Naive B cell (primary cell): ENCODE measurements around the gene MAP6. TPM values are rescaled to one million over a fixed set of nuclear protein-coding genes. Genes with fewer than 3 reads are reported as not detected.

Source experiments
- ATAC-seq, 2 donors: fragments of 150-1000 bp; cut with Tn5 transposase; 2 replicates each; pipeline ENCODE4 v1.10.0; 2021; ENCODE audit warnings: low read depth in 2 of 2, mild to moderate bottlenecking in 2 of 2, moderate library complexity in 2 of 2
- DNase-seq: peaks from one replicate; pipeline ENCODE4 v3.0.0; 2022
- H3K27ac Mint-ChIP-seq, 6 donors: one replicate each; pipeline ENCODE4 v1.8.0; 2020 to 2022; ENCODE audit warnings: mild to moderate bottlenecking in 6 of 6, mixed read lengths in 6 of 6, moderate library complexity in 5 of 6, inconsistent platforms in 2 of 6
- H3K27me3 Mint-ChIP-seq, 3 donors: one replicate each; pipeline ENCODE4 v1.8.0; 2021 to 2022; ENCODE audit warnings: mixed read lengths in 3 of 3, mild to moderate bottlenecking in 1 of 3
- H3K36me3 Mint-ChIP-seq, 2 donors: one replicate each; pipeline ENCODE4 v1.8.0; 2020 to 2022; ENCODE audit warnings: mixed read lengths in 2 of 2, inconsistent platforms in 1 of 2, mild to moderate bottlenecking in 1 of 2
- H3K4me1 Mint-ChIP-seq, 3 donors: one replicate each; pipeline ENCODE4 v1.8.0; 2020 to 2022; ENCODE audit warnings: mixed read lengths in 3 of 3, inconsistent platforms in 1 of 3, mild to moderate bottlenecking in 1 of 3, moderate library complexity in 1 of 3
- H3K4me3 Mint-ChIP-seq, 8 donors: one replicate each; pipeline ENCODE4 v1.8.0; 2020 to 2022; ENCODE audit warnings: mild to moderate bottlenecking in 8 of 8, mixed read lengths in 8 of 8, moderate library complexity in 8 of 8, inconsistent platforms in 2 of 8
- H3K9me3 Mint-ChIP-seq, 7 donors: one replicate each; pipeline ENCODE4 v1.8.0; 2020 to 2022; ENCODE audit warnings: mixed read lengths in 7 of 7, mild to moderate bottlenecking in 5 of 7, inconsistent platforms in 2 of 7, moderate library complexity in 1 of 7
- polyA plus RNA-seq, 6 donors: library from polyadenylated mRNA; unstranded; fragments of 300-500 nt; fragmentation: Illumina TruSeq; gene quantifications; one replicate each; pipeline ENCODE4 v1.2.3, GENCODE V29; 2021; ENCODE audit warnings: low read depth in 6 of 6

Gene MAP6
- polyA plus RNA-seq, 6 donors from 2014 or later: 0.16 to 0.32 (median 0.23) TPM; not detected in 3

DNA sequence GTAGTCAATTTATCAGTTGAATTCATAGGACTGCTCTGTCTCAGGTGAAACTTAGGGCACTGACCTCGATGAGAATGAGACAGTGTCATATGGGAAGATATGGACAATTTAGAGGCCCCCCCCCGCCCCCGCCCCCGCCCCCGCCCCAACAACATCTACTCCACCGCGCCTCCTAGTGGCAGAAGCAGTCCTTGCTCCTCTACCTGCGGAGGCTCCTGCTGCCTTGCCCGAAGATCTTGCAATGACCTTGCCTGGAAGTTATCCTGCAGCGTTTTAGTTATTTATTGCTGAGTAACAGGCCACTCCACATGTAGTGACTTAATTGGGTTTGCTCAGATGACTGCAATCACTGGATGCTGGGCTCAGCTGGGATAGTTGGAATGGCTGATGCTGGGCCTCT, 91.6 kb downstream of the MAP6 start:
- peaks cover 0 to 10% (median 10%) of the 10 kb centered on the region in 3 donors for H3K27me3 Mint-ChIP-seq
- H3K27ac Mint-ChIP-seq: peak overlapping the region in 2 of 6 donors; percentile 21 to 96
- ATAC-seq (no peak), DNase-seq (no peak)
- peaks cover 24 to 53% (median 28%) of the 10 kb centered on the region in 3 donors for H3K4me1 Mint-ChIP-seq
- H3K4me3 Mint-ChIP-seq: peak overlapping the region in 1 of 8 donors; percentile 30
- H3K9me3 Mint-ChIP-seq: peaks cover 0 to 3% (median 0%) of the 10 kb centered on the region in 7 donors
- H3K36me3 Mint-ChIP-seq: no peaks in the 10 kb centered on the region

DNA sequence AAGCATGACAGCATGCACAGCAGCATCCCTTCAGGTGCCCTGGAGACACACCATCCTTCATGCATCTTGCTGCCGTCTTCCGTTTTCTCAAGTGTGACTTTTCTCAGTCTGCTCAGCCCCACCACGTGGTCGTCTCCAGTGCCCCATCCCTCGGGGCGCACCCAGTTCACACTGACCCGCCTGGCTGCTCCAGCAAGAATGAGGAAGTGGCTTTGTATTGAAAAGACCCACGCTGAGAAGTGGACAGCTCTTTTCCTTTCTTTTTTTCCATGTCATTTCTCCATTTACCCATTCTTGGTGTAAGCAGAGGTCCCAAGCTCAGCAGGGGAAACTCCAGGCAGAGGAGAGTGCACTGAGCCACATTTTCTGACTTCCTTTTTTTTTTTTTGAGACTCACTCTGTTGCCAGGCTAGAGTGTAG, 92.3 kb downstream of the MAP6 start:
- DNase-seq (peak; percentile 77), ATAC-seq (peak; percentile 94 to 95)
- Mint-ChIP-seq H3K27ac (peak overlapping the region; percentile 21 to 96 (median 92)), H3K9me3 (peaks cover 0 to 3% (median 0%) of the 10 kb centered on the region in 7 donors), H3K27me3 (peaks cover 0 to 3% (median 3%) of the 10 kb centered on the region in 3 donors), H3K4me1 (peaks cover 22 to 51% (median 26%) of the 10 kb centered on the region in 3 donors), H3K4me3 (peak overlapping the region; percentile 6 to 81 (median 40)), H3K36me3 (no peaks in the 10 kb centered on the region)

DNA sequence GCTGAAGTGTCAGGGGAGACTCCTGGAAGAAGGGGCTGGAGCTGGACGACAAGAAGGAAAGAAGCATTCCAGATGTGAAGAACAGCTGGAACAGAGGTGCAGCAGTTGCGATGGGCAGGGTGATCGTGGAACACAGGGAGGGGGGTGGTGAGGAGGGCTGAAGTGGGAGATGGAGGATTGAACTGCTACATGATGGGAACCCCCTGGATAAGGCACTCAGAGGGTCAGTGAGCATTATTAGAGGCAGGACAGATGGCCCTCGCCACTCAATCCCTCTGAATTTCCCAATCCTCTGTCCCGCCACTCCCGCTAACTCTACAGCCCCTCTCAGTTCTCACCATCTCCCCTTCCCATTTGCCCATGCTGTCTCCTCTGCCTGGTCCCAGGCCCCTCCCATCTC, 92.8 kb downstream of the MAP6 start:
- peak overlapping the region; percentile 21 to 96 (median 92) for H3K27ac Mint-ChIP-seq
- H3K36me3 Mint-ChIP-seq: no peaks in the 10 kb centered on the region
- DNase-seq: no peak
- peaks cover 0 to 3% (median 0%) of the 10 kb centered on the region in 7 donors for H3K9me3 Mint-ChIP-seq
- peaks cover 22 to 51% (median 26%) of the 10 kb centered on the region in 3 donors for H3K4me1 Mint-ChIP-seq
- ATAC-seq: no peak
- no peaks in the 10 kb centered on the region for H3K27me3 Mint-ChIP-seq
- H3K4me3 Mint-ChIP-seq: peak overlapping the region in 3 of 8 donors; percentile 16 to 81 (median 16)

DNA sequence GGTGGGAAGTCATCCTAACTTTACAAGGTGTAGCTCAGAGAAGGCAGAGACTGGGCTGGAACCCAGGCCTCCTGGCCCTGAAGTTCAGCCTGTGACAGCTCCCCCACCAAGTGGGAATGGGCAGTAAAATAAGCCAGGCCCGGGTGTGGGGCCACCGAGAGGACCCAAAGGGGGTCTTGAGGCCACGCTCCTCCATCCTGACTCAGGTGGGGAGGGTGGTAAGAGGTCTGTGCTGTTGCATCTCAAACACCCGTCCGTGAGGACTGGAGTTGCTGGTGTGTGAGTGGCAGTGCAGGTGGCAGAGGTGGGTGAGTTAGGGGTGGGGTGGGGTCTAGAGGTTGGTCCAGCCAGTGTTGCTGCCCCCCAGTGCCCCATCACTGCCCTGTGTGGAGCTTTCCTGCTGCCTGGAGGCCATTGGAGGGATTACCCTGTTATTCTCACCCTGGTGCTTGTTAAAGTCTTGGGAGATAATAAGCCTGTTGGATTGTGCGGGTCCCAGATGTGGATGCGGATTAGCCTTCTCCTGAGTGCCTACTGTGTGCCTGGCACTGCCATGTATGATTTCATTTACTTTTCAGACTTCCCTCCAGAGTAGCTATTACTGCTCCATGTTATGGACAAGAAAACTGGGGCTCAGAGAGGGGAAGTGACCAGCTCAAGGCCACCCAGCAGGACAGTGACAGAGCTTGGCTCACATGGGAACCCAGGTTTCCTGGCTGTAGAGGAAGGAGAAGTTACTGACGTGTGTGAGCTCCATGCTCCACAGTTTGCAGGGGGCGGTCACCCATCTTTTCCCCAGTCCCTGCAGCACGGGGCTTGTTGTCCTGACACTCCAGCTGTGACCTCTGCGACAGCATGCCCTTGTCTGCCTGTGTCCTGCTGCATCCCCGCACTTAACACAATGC, 93.9 kb downstream of the MAP6 start:
- Mint-ChIP-seq H3K9me3 (peaks cover 0 to 3% (median 0%) of the 10 kb centered on the region in 7 donors), H3K27ac (no peak overlapping the region), H3K36me3 (no peaks in the 10 kb centered on the region), H3K4me1 (peaks cover 19 to 43% (median 20%) of the 10 kb centered on the region in 3 donors), H3K27me3 (no peaks in the 10 kb centered on the region), H3K4me3 (peak overlapping the region in 2 of 8 donors; percentile 40 to 41)
- ATAC-seq (no peak), DNase-seq (no peak)

DNA sequence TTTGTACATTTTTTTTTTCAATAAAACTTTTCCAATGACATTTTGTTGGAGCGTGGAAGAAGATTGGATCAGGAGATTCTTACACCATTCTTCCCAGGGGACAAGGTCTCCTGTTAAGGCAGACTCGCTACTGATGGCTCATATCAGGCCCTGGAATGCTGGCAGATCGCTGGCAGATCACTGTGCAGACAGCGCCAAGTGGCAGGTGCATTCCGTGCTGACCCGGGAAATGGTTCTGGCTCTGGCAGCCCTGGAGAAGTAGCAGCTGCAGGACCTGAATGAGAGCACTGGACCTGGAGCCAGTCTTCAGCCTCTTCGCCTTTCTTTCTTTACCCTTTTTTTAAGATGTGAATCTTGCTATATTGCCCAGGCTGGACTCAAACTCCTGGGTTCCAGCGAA, 96.1 kb downstream of the MAP6 start:
- Mint-ChIP-seq H3K27ac (peak overlapping the region in 1 of 6 donors; percentile 27), H3K36me3 (no peaks in the 10 kb centered on the region), H3K4me1 (peaks cover 14 to 25% (median 15%) of the 10 kb centered on the region in 3 donors), H3K4me3 (no peak overlapping the region), H3K9me3 (peaks cover 0 to 3% (median 0%) of the 10 kb centered on the region in 7 donors), H3K27me3 (no peaks in the 10 kb centered on the region)
- DNase-seq (no peak), ATAC-seq (no peak)

DNA sequence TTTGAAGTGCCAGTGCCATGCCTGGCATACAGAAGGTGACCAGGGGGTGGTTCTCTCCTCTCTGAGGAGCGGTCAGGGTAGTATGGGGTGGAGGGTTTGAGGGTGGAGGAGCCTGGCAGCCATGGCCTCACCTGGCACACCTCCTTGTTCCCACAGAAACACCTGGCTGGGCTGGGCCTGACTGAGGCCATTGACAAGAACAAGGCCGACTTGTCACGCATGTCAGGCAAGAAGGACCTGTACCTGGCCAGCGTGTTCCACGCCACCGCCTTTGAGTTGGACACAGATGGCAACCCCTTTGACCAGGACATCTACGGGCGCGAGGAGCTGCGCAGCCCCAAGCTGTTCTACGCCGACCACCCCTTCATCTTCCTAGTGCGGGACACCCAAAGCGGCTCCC, 97.2 kb downstream of the MAP6 start:
- no peaks in the 10 kb centered on the region for H3K27me3 Mint-ChIP-seq
- H3K27ac Mint-ChIP-seq: peak overlapping the region in 1 of 6 donors; percentile 65
- H3K9me3 Mint-ChIP-seq: peaks cover 0 to 3% (median 0%) of the 10 kb centered on the region in 7 donors
- H3K4me3 Mint-ChIP-seq: no peak overlapping the region
- no peaks in the 10 kb centered on the region for H3K36me3 Mint-ChIP-seq
- peaks cover 10 to 15% (median 11%) of the 10 kb centered on the region in 3 donors for H3K4me1 Mint-ChIP-seq
- DNase-seq (no peak), ATAC-seq (no peak)

DNA sequence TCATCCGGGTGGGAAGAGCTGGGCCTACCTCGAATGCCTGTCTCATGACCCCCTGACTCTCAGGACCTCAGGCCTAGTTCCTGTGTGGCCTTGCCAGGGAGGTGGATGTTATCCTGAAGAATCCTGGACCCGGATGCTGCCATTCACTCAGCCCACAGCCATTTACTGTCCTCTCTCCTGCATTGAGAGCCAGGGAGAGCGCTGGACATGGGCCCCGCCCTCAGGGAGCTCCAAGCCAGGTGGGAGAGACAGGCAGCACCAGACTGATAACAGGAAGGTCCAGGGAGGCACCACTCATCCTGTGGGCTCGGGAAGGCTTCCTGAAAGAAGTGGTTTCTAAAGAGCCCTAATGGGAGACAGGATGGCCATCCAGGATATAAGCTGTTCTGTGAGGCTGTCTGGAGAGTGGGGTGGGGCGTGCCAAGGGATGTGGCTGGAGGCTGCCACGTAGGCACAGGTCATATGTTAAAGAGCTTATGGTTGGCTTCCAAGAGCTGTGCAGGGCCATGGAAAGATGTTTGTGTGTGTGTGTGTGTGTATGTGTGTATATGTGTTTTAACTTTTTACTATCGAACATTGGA, 98.2 kb downstream of the MAP6 start:
- Mint-ChIP-seq H3K4me3 (no peak overlapping the region), H3K27me3 (no peaks in the 10 kb centered on the region), H3K4me1 (peaks cover under 1 to 5% (median 1%) of the 10 kb centered on the region in 3 donors), H3K9me3 (no peaks in the 10 kb centered on the region), H3K36me3 (no peaks in the 10 kb centered on the region), H3K27ac (peak overlapping the region in 1 of 6 donors; percentile 39)
- ATAC-seq: no peak
- DNase-seq: no peak

DNA sequence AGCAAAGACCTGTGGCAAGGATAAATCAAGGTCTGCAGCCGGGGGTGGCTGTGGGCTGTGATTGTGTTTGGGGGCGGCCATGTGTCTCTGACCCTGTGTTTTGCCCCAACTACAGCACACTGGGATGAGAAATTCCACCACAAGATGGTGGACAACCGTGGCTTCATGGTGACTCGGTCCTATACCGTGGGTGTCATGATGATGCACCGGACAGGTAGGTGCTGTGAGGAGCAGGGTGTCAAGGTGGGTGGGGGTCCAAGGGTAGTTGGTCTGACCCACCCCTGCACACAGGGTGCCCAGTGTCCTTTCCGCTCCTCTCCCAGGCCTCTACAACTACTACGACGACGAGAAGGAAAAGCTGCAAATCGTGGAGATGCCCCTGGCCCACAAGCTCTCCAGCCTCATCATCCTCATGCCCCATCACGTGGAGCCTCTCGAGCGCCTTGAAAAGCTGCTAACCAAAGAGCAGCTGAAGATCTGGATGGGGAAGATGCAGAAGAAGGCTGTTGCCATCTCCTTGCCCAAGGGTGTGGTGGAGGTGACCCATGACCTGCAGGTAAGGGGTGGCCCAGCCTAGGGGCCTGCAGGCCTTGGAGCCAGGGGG, 100.1 kb downstream of the MAP6 start:
- no peaks in the 10 kb centered on the region for H3K27me3 Mint-ChIP-seq
- H3K27ac Mint-ChIP-seq: no peak overlapping the region
- no peak overlapping the region for H3K4me3 Mint-ChIP-seq
- DNase-seq: no peak
- peaks cover 1 to 2% (median 2%) of the 10 kb centered on the region in 3 donors for H3K4me1 Mint-ChIP-seq
- ATAC-seq: no peak
- H3K36me3 Mint-ChIP-seq: no peaks in the 10 kb centered on the region
- no peaks in the 10 kb centered on the region for H3K9me3 Mint-ChIP-seq

DNA sequence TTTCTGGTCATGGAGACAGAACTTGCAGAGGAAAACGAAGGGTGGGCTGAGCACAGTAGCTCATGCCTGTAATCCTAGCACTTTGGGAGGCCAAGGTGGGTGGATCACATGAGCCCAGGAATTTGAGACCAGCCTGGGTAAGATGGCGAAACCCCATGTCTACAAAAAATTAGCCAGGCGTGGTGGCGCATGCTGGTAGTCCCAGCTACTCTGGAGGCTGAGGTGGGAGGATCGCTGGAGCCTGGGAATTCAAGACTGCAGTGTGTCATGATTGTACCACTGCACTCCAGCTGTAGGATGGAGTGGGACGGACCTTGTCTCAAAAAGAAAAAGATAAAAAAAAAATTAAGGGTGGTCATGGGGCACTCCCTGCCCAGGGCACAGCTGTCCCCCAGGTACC, 100.9 kb downstream of the MAP6 start:
- Mint-ChIP-seq H3K4me1 (peaks cover 6 to 10% (median 9%) of the 10 kb centered on the region in 3 donors), H3K4me3 (no peak overlapping the region), H3K27ac (no peak overlapping the region), H3K27me3 (no peaks in the 10 kb centered on the region), H3K9me3 (no peaks in the 10 kb centered on the region), H3K36me3 (no peaks in the 10 kb centered on the region)
- no peak for ATAC-seq
- DNase-seq: no peak

DNA sequence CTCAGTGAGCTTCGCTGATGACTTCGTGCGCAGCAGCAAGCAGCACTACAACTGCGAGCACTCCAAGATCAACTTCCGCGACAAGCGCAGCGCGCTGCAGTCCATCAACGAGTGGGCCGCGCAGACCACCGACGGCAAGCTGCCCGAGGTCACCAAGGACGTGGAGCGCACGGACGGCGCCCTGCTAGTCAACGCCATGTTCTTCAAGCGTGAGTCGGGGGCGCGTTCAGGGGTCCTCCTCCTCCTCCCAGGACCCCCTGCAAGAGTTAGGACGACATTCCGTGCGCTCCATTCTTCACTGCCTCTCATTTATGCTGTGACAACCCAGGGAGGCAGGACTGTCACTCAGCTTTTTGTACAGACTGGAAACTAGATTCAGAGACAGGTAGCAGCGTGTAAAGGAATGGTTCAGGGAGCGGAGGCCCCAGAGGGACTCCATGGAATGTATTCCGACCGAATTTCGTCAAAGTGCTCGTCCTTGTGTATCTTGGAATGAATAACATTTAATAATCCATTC, 102.0 kb downstream of the MAP6 start:
- ATAC-seq (no peak), DNase-seq (no peak)
- peaks cover 14 to 21% (median 19%) of the 10 kb centered on the region in 3 donors for H3K4me1 Mint-ChIP-seq
- no peak overlapping the region for H3K27ac Mint-ChIP-seq
- H3K4me3 Mint-ChIP-seq: no peak overlapping the region
- H3K27me3 Mint-ChIP-seq: peaks cover 0 to under 1% (median 0%) of the 10 kb centered on the region in 3 donors
- H3K36me3 Mint-ChIP-seq: no peaks in the 10 kb centered on the region
- H3K9me3 Mint-ChIP-seq: no peaks in the 10 kb centered on the region

DNA sequence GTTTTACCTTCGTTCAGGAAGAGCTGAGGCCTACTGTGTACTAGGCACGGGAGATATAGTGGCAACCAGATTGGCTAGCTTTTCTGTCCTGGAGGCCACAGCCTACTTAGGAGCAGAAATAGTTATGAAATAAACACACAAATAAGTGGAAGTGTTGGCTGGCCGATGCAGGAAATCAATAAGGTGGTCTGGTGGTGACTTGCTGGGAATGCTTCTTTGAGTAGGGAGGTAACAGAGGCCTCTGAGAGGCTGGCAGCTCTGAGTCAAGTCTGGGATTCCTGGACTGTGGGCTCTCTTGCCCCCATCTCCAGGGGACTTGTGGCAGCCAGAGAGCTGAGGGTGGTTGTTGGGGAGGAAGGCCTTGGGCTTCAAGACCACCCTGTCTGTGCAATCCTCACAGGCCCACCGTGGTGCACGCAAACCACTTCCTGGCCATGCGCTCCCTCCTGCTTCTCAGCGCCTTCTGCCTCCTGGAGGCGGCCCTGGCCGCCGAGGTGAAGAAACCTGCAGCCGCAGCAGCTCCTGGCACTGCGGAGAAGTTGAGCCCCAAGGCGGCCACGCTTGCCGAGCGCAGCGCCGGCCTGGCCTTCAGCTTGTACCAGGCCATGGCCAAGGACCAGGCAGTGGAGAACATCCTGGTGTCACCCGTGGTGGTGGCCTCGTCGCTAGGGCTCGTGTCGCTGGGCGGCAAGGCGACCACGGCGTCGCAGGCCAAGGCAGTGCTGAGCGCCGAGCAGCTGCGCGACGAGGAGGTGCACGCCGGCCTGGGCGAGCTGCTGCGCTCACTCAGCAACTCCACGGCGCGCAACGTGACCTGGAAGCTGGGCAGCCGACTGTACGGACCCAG, 102.7 kb downstream of the MAP6 start:
- H3K27ac Mint-ChIP-seq: no peak overlapping the region
- H3K36me3 Mint-ChIP-seq: no peaks in the 10 kb centered on the region

DNA sequence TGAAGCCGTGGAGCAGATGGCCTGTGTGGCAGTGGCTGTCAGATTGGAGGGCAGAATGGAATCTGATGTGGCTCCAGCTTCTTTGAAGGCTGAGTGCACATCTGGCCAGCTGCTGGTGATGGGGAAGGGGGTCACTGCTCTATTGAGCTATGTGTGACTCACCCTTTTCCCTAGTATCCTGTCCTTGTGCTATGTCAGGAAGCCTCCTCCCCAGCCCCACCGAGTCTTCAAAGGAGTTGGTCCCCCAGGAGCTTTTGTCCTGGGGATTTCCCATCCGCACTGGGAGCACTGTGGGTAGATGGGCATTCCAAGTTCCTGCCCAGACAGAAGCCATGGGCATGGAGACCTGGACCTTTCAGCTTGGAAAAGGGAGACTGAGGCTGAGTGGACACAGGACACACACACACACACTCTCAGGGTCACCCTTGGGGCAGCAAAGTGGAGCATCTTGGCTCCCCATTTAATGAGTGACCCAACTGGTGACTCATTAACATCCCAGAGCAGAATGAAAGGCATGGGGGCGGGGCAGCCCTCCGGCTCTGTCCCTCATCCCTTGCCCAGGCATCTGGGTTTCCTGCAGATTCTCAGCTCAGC, 103.5 kb downstream of the MAP6 start:
- H3K9me3 Mint-ChIP-seq: no peaks in the 10 kb centered on the region
- H3K4me1 Mint-ChIP-seq: peaks cover 18 to 26% (median 25%) of the 10 kb centered on the region in 3 donors
- peaks cover 0 to 5% (median 0%) of the 10 kb centered on the region in 3 donors for H3K27me3 Mint-ChIP-seq
- no peaks in the 10 kb centered on the region for H3K36me3 Mint-ChIP-seq
- H3K27ac Mint-ChIP-seq: no peak overlapping the region
- ATAC-seq (no peak), DNase-seq (no peak)
- no peak overlapping the region for H3K4me3 Mint-ChIP-seq

More for the DNA sequence above, 102.7 kb downstream of the MAP6 start:
- Mint-ChIP-seq H3K9me3 (no peaks in the 10 kb centered on the region), H3K27me3 (peaks cover 0 to 5% (median 0%) of the 10 kb centered on the region in 3 donors), H3K4me3 (no peak overlapping the region), H3K4me1 (peaks cover 18 to 26% (median 25%) of the 10 kb centered on the region in 3 donors)
- DNase-seq (no peak), ATAC-seq (no peak)
